Activated CD8-positive, alpha-beta memory T cell treated with anti-CD3 and anti-CD28 coated beads for 36 hours (primary cell): ENCODE measurements around the gene CREB1. TPM values are rescaled to one million over a fixed set of nuclear protein-coding genes. Genes with fewer than 3 reads are reported as not detected.

ENCODE experiments used
- CTCF ChIA-PET: fragments of 350-600 bp; sonication (Branson Sonifier 250); formaldehyde crosslinking; loops from one replicate; lab custom pipeline; 2021; ENCODE audit warnings: antibody characterized with exemption; lab: Charles Lee
- POLR2A ChIA-PET: fragments of 350-600 bp; sonication (Branson Sonifier 250); formaldehyde crosslinking; loops from one replicate; lab custom pipeline; 2021; ENCODE audit warnings: antibody characterized with exemption; lab: Charles Lee
- total RNA-seq, 2 experiments: library from RNA; stranded (reverse); gene quantifications; one replicate each; pipeline ENCODE4 v1.2.3, GENCODE V29; 2021

Gene CREB1
- total RNA-seq, 2 experiments from 2014 or later, result 95.5 to 99.1 TPM

DNA sequence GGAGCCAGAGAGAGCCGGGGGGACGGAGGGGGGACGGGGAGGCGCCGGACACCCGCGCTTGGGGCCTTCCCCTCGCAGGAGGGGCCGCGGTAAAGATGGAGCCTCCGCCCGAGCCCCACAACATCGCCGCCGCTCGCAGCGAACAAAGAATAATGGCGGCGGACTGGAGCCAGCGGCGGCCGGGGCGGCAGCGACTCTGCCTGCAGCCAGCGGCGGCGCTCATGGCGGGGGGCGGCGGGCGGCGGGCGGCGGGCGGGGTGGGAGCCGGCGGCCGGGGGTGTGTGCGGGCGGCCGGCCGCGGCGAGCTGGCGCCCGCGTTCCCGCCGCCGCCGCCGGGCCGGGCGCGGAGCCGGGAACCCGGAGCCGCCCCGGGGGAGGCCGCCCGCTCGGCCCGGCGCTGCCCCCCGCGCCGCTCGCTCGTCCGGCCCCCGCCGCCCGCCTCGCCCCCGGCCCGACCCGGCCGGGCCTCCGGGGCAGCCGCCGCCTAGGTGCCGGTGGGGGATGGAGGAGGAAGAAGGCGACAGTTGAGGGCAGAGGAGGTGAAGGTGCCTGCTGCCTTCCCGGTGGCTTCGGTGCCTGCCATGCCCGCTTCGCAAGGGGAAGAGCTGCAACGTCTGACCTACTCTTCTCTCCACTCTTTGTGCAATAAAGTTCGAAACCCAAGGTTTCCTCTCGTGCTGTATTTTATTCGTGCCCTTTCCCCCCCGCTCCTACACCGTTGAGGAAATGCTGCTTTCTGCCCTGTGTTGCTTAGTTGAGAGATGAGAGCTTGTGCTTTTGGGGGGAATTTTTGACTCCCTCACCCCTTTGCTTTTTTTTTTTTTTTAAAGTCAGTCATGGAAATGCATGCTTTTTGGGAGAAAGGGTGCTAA is 634 bp downstream of the CREB1 start:
- CTCF ChIA-PET, result interaction anchor here (0.6 to 2.2 kb wide), 3 partner anchors 95 to 861 kb away, joined by 3 to 8 read pairs (median 3); partner anchors contain the start of gene METTL21A
- POLR2A ChIA-PET, result interaction anchor here (0.6 to 3.1 kb wide), 20 partner anchors 15 to 765 kb away, joined by 3 to 49 read pairs (median 3); partner anchors contain the start of genes CCNYL1, FASTKD2, KLF7 and MDH1B

DNA sequence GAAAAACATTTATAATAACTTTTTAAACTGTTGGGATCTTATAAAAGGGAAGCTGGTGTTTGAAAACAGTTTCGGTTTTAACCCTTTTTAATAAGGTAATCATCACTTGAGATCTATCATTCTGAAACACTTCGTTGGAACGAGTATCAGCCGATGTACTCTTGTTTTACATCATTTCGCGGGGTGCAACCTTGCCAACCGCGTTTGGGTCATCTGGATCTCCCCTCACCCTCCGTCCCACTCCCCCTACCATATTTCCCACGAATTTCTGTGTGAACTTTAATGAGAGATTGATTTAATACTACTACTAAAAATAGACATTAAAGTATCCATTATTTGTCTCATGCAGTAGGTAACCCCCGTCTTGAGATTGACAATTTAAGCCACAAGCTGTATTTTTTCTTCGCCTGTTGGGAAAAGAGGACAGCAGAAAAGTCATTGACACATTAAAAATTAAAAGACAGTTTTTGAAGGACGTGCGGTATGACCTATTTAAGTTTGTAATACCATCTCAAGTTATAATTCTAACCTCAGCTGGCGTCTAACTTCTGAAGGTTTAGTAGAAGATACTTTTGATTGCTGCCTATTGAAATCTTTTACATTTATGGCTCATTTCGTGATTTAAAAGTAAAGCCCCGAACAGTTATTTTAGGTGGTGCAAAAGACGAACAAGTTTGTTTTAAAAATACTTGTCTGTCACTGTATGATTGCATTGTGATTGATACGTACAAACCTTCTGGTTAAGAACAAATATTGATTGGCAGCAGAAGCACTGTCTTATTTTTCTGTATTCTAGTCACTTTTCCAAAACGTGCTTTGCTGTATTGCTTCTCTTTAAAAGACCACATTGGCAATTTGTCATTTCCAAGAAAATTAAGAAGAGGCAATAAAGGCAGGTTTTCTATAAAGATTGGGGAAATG is 1.5 kb downstream of the CREB1 start:
- ChIA-PET CTCF (interaction anchor here (0.6 to 2.2 kb wide), 3 partner anchors 94 to 860 kb away, joined by 3 to 8 read pairs (median 3); partner anchors contain the start of gene METTL21A), POLR2A (interaction anchor here (0.6 to 3.1 kb wide), 14 partner anchors 15 to 766 kb away, joined by 3 to 49 read pairs (median 4); partner anchors contain the start of genes FASTKD2, KLF7, MDH1B and METTL21A)

- ChIA-PET POLR2A (interaction anchor here (0.6 to 0.7 kb wide), 3 partner anchors 30 to 138 kb away, joined by 3 to 4 read pairs (median 3); partner anchors contain the start of gene METTL21A), CTCF (no interaction called here)
These were observed 2.9 kb downstream of the CREB1 start for GRCh38 chr2:207532676-207533075.

DNA sequence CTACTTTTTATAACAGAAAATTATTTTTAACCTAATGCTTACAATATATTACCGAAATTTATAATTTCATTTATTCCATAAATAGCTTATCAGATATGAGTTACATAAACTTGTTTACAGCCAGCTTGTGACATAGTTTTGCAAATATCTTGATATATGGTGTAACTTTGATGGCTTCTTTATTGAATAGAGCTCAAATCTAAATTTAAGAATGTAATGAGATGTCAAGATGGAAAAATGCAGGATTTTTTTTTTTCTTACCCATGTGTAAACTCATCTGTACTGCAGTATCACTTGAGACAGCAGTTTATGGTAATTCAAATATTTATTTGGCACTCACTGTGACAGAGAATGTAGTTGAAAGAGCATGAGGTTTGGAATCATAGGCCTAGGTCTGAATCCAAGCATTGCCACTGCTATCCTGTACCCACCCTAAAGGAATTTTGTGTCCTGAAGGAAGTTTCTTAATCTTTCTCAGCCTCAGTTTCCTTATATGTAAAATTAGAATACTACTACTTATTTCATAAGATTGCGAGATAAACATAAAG is 3.8 kb downstream of the CREB1 start:
- ChIA-PET POLR2A (interaction anchor here (0.7 kb wide), 1 partner anchor 29 kb away, joined by 4 read pairs; no protein-coding TSS in a partner anchor), CTCF (no interaction called here)

- CTCF ChIA-PET, result no interaction called here
- POLR2A ChIA-PET, result no interaction called here
These were observed 4.7 kb downstream of the CREB1 start for GRCh38 chr2:207534417-207534816.

DNA sequence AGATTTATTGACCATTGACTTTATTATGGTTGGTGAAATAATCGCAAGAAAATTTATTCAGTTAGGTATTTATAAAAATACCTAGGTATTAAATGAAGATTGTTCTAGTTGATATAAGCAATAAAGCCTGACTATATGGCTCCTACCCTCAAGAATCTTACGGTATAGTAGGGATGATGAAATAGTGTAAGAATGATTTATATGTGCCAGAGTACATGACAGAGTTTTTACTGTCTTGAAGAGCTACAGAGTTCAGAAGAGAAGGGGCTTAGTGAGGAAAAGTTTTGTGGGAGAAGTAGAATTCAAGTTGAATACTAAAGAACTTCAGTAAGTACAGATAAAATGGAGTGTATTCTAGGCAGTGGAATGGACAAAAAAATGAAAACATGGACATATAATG is 9.7 kb downstream of the CREB1 start:
- ChIA-PET POLR2A (no interaction called here), CTCF (no interaction called here)

GRCh38 chr2:207540431-207540830 is 10.7 kb downstream of the CREB1 start:
- POLR2A ChIA-PET, result no interaction called here
- CTCF ChIA-PET, result interaction anchor here (0.7 kb wide), 1 partner anchor 744 kb away, joined by 5 read pairs; no protein-coding TSS in a partner anchor

DNA sequence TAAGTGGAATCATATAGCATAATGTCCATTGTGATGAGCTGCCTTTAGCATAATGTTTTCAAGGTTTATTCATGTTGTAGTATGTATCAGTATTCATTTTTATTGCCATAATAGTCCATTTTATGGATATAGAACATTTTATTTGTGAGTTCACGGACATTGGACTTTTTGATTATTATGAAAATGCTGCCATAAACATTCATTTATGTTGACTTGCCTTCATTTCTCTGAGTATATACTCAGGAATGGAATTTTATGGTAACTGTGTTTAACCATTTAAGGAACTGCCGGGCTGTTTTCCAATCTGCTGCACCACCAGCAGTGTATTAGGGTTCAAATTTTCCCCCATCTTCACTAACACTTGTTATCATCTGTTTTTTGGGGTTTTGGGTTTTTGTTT is 12.2 kb downstream of the CREB1 start:
- ChIA-PET POLR2A (no interaction called here), CTCF (no interaction called here)

DNA sequence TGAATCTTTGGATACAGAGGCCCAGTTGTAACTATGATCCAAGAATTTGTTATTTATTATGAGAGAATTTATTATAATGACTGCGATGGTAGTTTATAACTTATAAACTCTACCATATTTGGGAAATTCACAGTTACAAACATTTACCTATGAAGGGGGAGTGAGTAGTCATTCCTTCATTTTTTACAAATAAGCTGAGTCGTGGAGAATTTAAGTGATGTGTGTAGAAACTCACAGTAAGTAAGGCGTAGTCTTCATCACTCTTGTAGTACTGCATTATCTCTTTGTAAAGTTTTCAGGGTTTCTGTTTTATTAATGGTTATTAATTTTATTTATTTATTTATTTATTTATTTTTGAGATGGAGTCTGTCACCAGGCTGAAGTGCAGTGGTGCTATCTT is 13.5 kb downstream of the CREB1 start:
- CTCF ChIA-PET, result no interaction called here
- POLR2A ChIA-PET, result no interaction called here

GRCh38 chr2:207546822-207547221 is 17.1 kb downstream of the CREB1 start:
- CTCF ChIA-PET, result no interaction called here
- POLR2A ChIA-PET, result interaction anchor here (1.9 kb wide), 1 partner anchor 16 kb away, joined by 7 read pairs; the partner anchor contains the start of gene CREB1

GRCh38 chr2:207549145-207549544 is 19.4 kb downstream of the CREB1 start:
- ChIA-PET CTCF (interaction anchor here (0.6 to 1.1 kb wide), 2 partner anchors 11 to 40 kb away, joined by 3 to 4 read pairs; no protein-coding TSS in a partner anchor), POLR2A (no interaction called here)

- CTCF ChIA-PET, result interaction anchor here (0.6 kb wide), 1 partner anchor 770 kb away, joined by 3 read pairs; no protein-coding TSS in a partner anchor
- POLR2A ChIA-PET, result no interaction called here
These were observed 28.3 kb downstream of the CREB1 start for GRCh38 chr2:207558079-207558491.

GRCh38 chr2:207561386-207562080 is 31.8 kb downstream of the CREB1 start:
- ChIA-PET CTCF (no interaction called here), POLR2A (no interaction called here)

GRCh38 chr2:207565736-207566500 is 36.2 kb downstream of the CREB1 start:
- POLR2A ChIA-PET, result no interaction called here
- CTCF ChIA-PET, result no interaction called here

GRCh38 chr2:207567671-207568070 is 37.9 kb downstream of the CREB1 start:
- POLR2A ChIA-PET, result no interaction called here
- CTCF ChIA-PET, result no interaction called here

- CTCF ChIA-PET, result no interaction called here
- POLR2A ChIA-PET, result no interaction called here
These were observed 41.6 kb downstream of the CREB1 start for GRCh38 chr2:207571370-207571769.

GRCh38 chr2:207584952-207585351 is 55.2 kb downstream of the CREB1 start:
- ChIA-PET POLR2A (no interaction called here), CTCF (no interaction called here)

DNA sequence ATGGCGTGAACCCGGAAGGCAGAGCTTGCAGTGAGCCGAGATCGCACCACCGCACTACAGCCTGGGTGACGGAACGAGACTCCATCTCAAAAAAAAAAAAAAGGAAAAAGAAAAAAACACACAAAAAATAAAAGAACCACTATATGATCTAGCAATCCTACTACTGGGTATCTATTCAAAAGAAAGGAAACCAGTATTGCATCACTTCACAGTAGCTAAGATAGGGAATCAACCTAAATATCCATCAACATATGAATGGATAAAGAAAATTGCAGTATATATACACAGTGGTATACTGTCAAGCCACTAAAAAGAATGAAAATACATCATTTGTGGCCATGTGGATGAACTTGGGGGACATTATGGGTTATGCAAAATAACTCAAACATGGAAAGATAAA is 57.5 kb downstream of the CREB1 start:
- ChIA-PET POLR2A (no interaction called here), CTCF (no interaction called here)
